Left colon (tissue), 2 donors: ENCODE results near the gene UQCRC1. TPM values are rescaled to one million over a fixed set of nuclear protein-coding genes. Genes with fewer than 3 reads are reported as not detected.

Experiments used
- ATAC-seq: fragments of 200-7000 bp; cut with Tn5 transposase; one replicate; pipeline ENCODE4 v1.9.1; 2020; ENCODE audit warnings: mild to moderate bottlenecking, moderate library complexity
- DNase-seq, 2 donors: peaks; one replicate each; pipeline ENCODE4 v3.0.0-alpha.2; 2020
- intact Hi-C, 2 donors: fragments of 100-400 bp; cut with DNase I in 1 of 2; cut with micrococcal nuclease in 1 of 2; formaldehyde crosslinking; loops; one replicate each; pipeline versions ENCODE4 v1.11.2 to v1.14.0; 2022; cut with DNase I, micrococcal nuclease
- total RNA-seq, 2 donors: library from RNA; stranded (reverse); fragmentation: NEBNext Ultra II Directional; extraction: Animal tissue kit (Norgen Biotek cat#: 25700); gene quantifications; one replicate each; pipeline ENCODE4 v1.2.1, GENCODE V29; 2021
- donor health status: DM: no; HTN: no; CAD: no.
- donor health status: DM: yes; HTN: yes; CAD: no.

Gene UQCRC1
- total RNA-seq, 2 donors from 2014 or later, result 613 to 797 TPM

DNA sequence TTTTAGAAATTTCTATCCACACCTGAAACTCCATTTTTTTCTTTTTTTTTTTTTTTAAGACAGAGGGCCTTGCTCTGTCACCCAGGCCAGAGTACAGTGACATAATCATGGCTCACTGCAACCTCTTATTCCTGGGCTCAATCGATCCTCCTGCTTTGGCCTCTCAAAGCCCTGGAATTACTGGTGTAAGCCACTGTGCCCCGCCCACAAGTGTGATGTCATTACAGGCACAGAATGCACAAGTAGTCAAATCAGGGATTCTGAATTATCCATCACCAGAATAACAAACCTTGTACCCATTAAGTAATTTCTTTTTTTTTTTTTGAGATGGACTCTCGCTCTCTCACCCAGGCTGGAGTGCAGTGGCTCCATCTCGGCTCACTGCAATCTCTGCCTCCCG, 1.9 kb downstream of the UQCRC1 start:
- DNase-seq, result no peak
- intact Hi-C loops, result no loop called here
- ATAC-seq, result no peak

DNA sequence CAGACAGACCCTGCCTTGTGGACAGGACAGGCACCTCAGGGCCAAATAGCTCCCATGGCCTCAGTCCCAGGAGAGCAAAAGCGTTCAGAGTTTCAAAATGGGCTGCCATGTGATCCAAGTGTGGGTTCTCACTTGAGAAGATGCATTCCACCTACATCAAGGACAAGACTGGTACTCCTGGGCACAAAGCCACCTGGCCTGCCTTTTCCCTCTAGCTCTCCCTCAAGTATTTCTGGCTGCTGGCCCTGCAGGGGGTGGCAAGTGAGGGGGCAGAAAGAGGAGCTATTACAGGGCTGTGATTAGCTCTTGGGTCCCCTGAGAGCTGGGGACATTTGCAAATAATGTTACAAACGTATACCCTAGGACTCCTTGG, 7.8 kb downstream of the UQCRC1 start:
- DNase-seq, result no peak
- intact Hi-C loops, result no loop called here
- no peak for ATAC-seq

DNA sequence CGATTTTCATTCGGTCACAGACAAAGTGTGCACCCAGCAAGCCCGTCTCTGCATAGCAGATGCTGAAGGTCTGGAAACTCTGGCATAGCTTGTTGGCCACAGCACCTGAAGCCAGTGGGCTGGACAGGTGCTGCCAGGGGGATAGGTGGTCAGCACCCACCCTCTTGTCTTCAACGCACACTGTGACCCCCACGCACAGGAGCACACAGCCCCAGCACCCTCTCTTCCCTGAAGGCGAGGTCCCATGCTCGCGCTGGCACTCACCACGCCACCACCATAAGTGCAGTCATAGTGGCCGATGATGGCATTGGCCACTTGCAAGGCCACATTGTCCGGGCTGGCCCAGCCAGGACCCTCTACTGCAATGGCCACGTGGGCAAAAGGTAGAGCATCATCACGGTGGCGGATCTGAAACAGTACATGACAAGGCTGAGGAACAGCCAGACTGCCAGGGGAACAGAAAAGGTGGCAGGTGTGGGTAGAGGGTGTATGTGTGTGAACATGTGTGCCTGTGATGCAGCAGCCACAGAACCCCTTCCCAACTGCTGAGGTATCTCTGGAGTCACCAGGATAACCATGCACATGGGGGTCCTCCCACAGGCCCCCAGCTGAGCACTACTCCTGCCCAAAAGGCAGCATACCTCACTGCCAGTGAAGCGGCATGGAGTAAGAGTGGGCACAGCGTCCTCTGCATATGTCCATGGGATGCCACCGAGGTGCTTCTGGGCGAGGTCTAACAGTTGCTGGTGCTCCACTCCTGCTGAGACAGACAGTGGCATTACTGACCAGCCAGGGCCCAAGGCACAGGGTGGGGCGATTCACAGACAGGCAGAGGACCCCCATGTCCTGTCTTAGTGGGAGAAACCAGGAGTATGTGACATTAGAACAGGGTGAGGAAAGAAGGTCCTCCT, 8.5 kb downstream of the UQCRC1 start:
- ATAC-seq (no peak), DNase-seq (no peak)
- intact Hi-C loops, result no loop called here

DNA sequence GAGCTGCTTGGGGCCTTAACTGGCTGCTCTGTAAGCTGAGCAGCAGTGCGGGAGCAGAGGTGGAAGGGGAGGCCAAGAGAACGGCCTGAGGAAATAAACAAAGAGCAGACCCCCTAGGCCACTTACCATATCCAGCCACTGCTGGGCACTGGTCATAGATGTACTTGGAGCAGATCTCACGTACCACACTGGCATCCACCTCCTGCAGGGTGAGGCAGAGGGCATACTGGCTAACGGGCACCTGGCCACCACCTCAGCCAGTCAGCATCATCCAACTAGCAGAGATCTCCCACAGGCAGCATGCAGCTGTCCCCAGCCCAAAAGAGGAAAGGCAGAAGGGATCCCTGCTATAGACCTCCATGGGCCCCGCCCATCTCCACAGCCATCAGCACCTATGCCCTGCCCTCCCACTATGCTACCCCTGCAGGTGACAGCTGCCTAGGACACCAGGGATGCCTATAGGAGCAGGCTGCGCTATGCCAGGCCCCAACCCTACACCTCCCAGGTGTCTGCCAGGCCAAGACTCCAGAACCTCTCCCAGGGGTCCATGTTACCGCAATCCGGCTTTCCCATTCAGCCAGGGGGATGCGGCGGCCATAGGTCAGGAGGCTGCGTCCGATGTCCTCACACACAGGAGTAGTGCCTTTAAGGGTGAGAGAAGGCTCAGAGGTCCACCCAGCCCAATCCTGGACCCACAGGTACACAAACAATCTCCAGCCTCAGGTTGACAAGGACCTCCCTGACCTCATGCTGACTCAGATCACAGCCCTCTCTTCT, 9.7 kb downstream of the UQCRC1 start:
- ATAC-seq, result no peak
- intact Hi-C loops, result no loop called here
- no peak for DNase-seq

DNA sequence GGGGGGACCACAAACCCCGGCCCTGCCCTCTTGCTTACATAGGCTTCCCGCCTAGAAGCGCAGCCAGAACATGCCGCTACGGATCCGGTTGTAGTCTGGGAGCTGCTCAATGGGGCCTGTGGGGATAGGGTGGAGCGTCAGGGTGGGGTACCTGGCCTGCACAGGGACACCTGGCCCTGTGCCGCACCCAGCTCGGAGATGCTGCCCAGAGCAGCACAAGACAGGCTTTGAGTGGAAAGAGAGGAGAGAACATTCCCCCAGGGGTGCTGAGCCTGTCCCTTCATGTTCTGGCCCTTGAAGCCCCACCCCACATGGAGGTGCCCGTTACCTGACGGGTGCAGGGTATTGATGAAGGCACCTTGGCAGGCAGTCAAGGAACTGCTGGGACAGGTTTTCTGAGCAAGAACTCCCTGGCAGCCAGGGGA, 10.4 kb downstream of the UQCRC1 start:
- intact Hi-C loops, result no loop called here
- DNase-seq (no peak), ATAC-seq (peak; percentile 23)

DNA sequence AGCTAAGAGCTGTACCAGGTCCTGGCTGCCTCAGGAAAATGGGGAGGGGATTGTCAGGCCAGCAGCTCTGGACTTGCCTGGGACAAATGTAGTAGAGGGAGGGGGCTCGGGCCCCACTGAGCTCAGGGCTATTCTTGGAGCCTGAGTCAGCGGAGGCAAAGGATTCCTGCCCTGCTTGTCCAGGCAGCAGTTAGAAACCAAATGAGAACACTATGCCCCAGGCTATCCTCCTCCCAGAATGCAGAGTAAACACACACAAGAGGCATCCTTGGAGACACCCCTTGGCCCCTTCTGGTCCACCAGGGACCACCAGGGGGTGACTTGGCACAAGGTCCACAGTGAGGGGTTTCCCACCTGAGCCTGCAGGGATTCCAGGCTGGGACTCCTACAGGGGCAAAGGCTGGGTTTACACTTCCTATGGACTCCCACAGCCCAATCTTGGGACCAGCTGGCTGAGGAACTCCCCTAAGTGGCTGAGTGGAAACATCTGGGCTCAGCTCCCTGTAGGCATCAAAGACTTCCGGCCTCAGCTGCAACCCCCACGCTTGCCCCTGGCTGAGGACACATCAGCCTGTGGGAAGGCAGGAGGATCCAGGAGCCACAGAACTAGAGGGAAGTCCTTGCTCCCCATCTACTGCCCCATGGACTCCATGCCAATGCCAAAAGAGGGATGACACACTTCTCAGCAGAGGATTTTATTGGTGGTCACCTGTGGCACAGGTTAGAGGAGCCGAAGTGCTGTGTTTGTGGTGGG, 10.9 kb downstream of the UQCRC1 start:
- DNase-seq, result peak in 1 of 2 donors; percentile 41
- intact Hi-C loops, result no loop called here
- peak; percentile 3 for ATAC-seq

DNA sequence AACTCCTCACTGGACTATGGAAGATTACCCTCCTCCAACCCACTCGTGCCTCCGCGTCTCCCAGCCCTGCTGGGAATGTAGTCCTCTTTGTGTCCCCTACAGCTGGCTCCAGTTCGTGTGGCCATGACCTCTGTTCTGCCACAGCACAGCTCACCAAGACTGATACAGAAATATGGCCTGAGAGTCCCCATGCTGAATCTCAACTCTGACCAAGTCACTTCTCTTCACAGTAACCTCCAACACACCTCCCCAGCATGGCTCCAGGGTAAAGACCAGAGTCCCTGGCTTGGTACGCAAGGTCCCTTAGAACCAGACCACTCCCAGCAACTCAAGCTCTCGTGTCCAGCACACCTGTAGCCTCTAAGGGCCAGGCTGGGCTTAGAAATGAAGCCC, 12.0 kb downstream of the UQCRC1 start:
- ATAC-seq (peak; percentile 9), DNase-seq (no peak)
- intact Hi-C loops, result no loop called here

DNA sequence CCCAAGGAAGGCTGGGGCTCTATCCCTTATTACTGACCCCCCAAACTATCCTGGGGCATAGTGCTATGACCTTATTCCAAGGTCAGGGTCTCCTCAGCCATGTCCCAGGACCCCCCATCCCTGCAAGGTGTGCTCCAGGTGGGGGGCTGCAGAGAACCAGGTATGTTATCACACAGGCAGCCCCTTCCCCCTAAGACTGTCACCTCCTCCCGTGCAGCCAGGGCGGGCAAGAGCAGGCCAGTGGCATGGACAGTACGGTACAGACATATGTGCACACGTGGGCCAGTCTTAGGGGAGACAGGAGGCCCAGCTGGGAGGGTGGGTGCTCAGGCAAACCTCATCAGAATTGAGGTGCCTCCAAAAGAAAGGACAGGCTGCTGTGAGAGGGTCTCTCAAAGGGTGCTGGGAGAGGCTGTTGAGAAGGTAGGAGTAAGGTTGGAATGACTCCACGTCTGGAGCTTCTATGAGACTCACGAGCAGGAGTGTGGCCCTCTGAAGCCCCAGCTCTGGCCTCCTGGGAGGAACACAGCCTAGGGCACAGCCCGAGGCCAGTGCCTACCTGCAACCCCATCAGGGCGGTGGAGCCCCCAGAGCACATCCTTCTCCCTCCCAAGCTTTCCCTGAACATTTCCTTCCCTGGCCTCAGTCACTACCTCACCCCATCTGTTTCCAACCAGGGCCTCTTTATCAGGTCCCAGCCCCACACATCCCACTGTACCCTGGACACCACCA, 12.6 kb downstream of the UQCRC1 start:
- ATAC-seq (peak; percentile 19), DNase-seq (no peak)
- intact Hi-C loops, result no loop called here

DNA sequence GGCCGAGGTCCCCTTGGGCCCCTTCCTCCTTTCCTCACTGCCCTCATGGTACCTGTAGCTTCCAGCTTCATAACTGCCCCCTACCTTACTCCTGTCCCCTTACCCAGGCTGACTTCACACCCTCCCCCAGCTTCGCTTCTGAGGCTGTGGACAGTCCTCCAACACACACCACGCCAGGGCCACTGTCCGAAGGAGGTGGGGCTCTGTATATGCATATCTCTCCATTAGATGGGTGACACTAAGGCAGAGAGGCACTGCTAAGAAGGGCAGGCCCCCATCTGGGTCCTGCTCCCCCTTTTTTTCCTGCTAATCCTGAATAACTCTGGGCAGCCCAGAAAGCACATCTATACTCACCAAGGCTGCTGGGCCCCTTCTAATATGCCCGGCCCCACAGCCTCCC, 13.3 kb downstream of the UQCRC1 start:
- DNase-seq, result no peak
- intact Hi-C loops, result no loop called here
- ATAC-seq, result peak; percentile 13

DNA sequence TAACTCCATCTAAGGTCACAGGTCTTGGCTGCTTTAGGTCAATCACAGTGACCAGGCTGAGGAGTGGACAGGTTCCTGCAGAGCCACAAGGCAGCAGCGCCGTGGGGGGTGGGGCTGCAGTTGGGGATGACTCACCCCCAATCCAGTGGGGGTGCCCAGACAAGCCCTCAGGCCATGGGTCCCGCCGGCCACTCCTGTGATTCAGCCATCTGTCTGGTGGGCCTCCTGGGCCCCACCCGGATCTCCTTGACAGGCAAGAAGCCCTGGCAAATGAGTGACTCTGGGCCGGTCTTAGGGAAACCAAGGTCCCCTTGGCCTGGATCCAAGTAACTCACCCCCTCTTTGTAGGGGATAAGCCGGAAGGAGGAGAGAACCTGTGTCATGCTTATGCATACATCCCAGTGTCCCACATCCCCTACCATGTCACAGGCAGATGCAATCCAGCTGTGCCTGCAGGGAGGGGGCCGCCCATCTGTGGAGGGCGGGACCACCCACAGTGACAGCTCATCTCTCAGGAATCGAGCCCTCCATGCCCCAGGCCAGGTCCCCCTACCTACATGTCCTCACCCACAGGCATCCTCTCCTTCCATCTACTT, 13.8 kb downstream of the UQCRC1 start:
- DNase-seq, result no peak
- ATAC-seq, result peak; percentile 5
- intact Hi-C loops, result no loop called here

DNA sequence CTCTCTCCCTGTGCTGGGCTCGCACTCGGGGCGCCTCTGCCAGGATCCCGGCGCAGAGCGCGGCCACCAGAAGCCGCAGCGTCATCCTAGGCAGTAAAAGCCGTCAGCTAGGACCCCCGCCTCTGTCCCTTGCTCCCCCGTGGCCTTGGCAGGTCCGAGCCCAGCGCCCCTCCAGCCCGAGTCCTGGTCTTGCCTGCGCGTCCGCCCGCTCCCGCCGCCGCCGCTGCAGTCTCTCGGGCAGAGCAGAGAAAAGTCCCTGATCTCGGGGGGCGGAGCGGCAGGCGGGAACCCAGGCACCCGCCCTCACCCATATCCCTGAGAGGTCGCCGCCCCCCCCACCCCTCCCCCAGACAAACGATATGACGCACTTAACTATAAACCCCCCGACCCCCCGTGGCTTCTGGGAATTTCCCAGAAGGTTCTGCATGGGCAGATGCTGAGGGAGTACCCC, 14.3 kb downstream of the UQCRC1 start, which contains the start of gene COL7A1:
TSS of gene COL7A1 (minus strand) at position 255 of the 451 bp plus-strand sequence. CDS start at position 85, 170 bp downstream.
- no peak for ATAC-seq
- DNase-seq, result no peak
- intact Hi-C loops, result no loop called here

DNA sequence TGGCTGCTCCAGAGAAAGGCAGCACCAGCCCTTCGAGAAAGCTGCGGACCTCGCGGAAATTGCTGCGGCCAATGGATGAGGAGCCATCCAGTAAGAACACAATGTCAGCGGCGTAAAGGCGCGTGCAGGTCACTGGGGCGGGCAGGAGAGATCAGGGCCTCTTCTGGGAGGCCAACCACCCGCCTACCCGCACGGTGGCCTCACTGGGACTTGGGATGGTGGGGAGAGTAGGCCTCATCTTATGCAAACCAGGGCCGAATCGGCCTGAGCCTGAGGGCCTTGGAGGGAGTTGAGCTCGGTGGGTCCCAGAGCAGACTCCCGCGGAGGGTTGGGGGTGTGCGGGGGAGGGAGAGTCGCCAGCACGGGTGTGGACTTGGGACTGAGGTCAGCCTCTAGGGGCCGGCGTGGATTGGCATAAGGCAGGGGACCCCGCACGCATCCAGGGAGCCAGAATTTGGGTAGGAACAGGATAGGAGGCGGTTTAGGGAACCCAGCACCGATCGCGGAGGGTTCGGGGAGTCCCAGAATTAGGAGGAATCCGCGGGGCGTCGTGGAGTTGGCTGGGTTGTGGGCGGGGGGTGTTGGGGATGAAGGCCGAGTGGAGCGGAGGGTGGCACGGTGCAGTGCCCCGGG, 14.9 kb downstream of the UQCRC1 start:
- intact Hi-C loops, result no loop called here
- ATAC-seq (no peak), DNase-seq (no peak)

DNA sequence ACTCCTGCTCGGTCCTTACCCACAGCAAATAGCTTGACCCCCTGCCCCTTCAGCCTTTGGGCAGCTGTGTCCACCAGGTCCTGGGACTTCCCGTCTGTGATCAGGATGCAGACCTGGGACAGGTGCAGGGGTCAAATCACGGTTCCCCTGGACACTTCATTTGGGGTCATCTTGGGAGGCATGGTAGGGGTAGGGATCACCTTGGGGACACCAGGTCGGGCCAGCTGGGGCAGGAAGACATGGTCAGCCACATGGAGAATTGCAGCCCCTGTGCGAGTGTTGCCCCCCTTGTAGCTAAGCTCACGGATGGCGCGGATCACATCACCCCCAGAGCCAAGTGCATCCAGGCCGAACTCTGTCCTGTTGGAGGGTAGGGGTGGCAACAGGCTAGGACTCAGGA, 16.1 kb downstream of the UQCRC1 start:
- DNase-seq, result no peak
- no peak for ATAC-seq
- intact Hi-C loops, result no loop called here

DNA sequence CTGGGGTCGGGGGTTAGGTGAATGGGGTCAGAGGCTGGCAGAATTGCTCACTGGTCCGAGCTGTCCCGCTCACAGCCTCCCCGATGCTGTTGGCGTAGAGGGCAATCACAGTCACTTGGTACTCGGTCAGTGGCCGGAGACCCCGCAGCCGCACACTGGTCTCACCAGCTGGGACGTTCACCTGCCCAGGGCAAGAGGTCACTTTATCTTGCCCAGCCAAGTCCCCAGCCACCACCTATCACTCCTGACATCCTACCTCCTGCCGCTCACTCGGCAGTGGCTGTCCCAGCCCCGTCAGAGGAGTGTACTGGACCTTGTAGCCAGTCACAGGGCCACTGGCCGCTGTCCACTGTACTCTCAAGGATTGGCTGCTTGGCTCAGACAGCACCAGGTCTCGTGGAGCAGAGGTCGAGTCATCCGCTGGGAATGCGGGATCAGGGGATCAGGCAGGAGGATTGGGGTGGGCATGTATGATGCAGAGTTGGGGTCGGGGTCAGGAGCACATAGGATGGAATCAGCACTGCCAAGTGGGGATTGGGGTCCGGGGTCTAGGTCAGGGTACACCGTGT, 16.8 kb downstream of the UQCRC1 start:
- no peak for DNase-seq
- no peak for ATAC-seq
- intact Hi-C loops, result no loop called here

DNA sequence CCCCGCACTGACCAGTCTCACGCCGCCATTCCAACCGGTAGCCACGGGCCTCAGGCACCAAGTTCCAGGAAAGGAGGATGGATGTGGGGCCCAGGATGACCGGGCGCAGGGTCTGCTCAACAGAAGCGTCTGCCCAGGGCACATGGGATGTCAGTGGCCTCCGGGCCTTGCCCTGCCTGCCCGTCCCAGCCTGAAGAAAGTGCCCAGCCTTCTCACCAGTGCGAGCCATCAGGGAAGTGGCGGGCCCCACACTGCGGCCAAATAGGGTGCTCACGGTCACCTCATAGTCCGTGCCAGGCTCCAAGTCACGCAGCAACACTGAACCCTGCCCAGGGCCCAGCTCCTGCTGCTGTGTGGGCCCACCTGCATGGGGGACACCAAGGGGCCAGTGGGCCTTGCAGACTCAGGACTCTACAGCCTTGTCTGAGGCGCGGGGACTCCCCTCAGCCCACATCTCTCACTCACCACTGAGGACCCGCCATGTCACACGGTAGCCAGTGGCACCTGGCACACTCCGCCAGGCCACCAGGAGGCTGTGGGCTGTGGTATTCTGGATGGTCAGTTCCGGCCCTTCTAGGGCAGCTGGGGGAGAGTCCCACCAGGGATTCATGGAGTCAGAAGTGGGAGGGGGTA, 17.4 kb downstream of the UQCRC1 start:
- ATAC-seq (no peak), DNase-seq (no peak)
- intact Hi-C loops, result no loop called here

DNA sequence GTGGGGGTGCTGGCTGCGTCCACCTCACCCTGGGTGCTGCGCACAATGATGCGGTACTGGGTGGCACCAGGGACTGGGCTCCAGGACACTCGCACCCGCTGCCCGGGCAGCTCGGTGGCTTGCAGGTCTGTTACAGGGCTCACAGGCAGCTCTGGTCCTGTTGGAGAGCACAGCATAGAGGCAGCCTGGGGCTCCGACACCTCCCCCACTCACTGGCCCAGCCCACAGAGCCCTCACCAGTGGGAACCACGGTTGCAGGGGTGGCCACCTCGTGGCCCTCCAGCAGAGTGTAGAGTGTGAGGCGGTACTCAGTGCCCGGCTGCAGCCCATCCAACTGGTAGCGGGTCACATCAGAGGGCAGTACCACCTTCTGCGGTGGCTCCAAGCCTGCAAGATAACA, 18.0 kb downstream of the UQCRC1 start:
- intact Hi-C loops, result no loop called here
- ATAC-seq (no peak), DNase-seq (no peak)

DNA sequence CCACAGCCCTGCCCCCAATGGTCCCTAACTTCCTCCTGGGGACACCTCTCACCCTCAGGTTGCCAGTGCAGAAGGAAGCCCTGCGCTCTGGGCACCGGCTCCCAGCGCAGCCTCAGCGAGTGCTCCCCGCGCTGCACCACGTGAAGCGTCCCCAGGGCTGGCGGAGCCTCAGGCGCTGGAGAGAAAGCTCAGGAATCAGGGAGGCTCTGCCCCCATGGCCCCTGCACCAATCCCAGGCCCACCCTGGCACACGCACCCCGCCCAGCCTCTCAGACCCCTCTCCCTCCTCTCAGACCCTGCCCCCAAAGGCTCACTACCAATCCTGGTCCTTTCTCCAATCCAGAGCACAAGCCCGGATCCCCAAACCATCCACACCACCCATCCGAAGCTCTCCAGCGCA, 21.2 kb downstream of the UQCRC1 start:
- DNase-seq (no peak), ATAC-seq (no peak)
- intact Hi-C loops, result no loop called here
